Measurements from ENCODE around the gene MRGPRE. TPM values are rescaled to one million over a fixed set of nuclear protein-coding genes. Genes with fewer than 3 reads are reported as not detected.

MRGPRE gene
- total RNA-seq, 3 donors from 2014 or later: 1.2 TPM; not detected in 2

- no peaks in the 10 kb centered on the region for H3K36me3 ChIP-seq (ENCODE audit: low read depth)
- H3K4me3 ChIP-seq: no peak overlapping the region
- TF ChIP-seq CTCF (IDR thresholded peaks at IDR 0.05): no peak
- ATAC-seq: no peak
- H3K4me1 ChIP-seq (ENCODE audit: low read depth): no peaks in the 10 kb centered on the region
- intact Hi-C loops (cut with DNase I, micrococcal nuclease): no loop called here
- no peaks in the 10 kb centered on the region for H3K9me3 ChIP-seq
- DNase-seq: no peak
Measured at GRCh38 chr11:3230636-3231549, 1.3 kb downstream of the MRGPRE start.

GRCh38 chr11:3229673-3230630 lies 2.3 kb downstream of the MRGPRE start:
- H3K36me3 ChIP-seq (ENCODE audit: low read depth): no peaks in the 10 kb centered on the region
- H3K4me3 ChIP-seq: no peak overlapping the region
- ATAC-seq (no peak), DNase-seq (no peak)
- intact Hi-C loops (cut with DNase I, micrococcal nuclease): no loop called here
- no peaks in the 10 kb centered on the region for H3K4me1 ChIP-seq (ENCODE audit: low read depth)
- H3K9me3 ChIP-seq: no peaks in the 10 kb centered on the region
- no peak for TF ChIP-seq CTCF (IDR thresholded peaks at IDR 0.05)

- no peaks in the 10 kb centered on the region for H3K36me3 ChIP-seq (ENCODE audit: low read depth)
- no peak overlapping the region for H3K4me3 ChIP-seq
- DNase-seq (no peak), ATAC-seq (no peak)
- H3K4me1 ChIP-seq (ENCODE audit: low read depth): no peaks in the 10 kb centered on the region
- intact Hi-C loops (cut with DNase I, micrococcal nuclease): no loop called here
- no peaks in the 10 kb centered on the region for H3K9me3 ChIP-seq
- no peak for TF ChIP-seq CTCF (IDR thresholded peaks at IDR 0.05)
Measured at GRCh38 chr11:3228445-3228829, 3.8 kb downstream of the MRGPRE start.

- no peaks in the 10 kb centered on the region for H3K36me3 ChIP-seq (ENCODE audit: low read depth)
- DNase-seq: no peak
- no peaks in the 10 kb centered on the region for H3K9me3 ChIP-seq
- no peaks in the 10 kb centered on the region for H3K4me1 ChIP-seq (ENCODE audit: low read depth)
- H3K4me3 ChIP-seq: no peak overlapping the region
- ATAC-seq: no peak
- TF ChIP-seq CTCF (IDR thresholded peaks at IDR 0.05): no peak
- intact Hi-C loops (cut with DNase I, micrococcal nuclease): no loop called here
Measured at GRCh38 chr11:3227568-3228444, 4.4 kb downstream of the MRGPRE start.
